Muscle of arm (tissue), 12 donors: Measurements from ENCODE around the gene NBAS. TPM values are rescaled to one million over a fixed set of nuclear protein-coding genes. Genes with fewer than 3 reads are reported as not detected.
"Not testable (repeated sequence)": the region's sequence is repeated elsewhere in the genome, so short reads cannot be mapped to it uniquely, and the experiment has no call there.

Source experiments
- DNase-seq: peaks from one replicate; pipeline ENCODE4 v3.0.0-alpha.2; 2013
- polyA plus RNA-seq, 12 donors: library from polyadenylated mRNA; unstranded; fragments of 120-200 nt; gene quantifications; one replicate each; pipeline ENCODE4 v1.2.1, GENCODE V29; 2013; ENCODE audit not compliant: insufficient read length in 12 of 12

The NBAS gene
- polyA plus RNA-seq, 12 donors: 22.7 to 41.9 (median 36.5) TPM; not detected in 1

DNA sequence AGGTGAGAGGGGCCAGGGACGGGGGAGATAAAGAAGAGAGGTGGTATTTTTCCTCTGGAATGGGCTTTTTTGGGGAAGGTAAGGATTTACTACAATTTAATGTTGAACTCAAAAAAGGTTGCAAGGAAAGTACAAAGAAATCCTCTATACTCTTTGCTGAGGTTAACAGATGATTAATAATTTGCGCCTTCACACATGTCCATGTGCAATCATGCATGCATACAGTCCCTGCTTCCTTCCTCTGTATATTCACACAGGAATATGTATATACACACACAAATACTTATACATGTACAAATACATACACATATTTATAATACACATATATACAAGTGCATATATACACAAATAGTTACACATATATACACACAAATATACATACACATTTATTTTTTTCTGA lies 193.4 kb downstream of the NBAS start:
- no peak for DNase-seq

DNA sequence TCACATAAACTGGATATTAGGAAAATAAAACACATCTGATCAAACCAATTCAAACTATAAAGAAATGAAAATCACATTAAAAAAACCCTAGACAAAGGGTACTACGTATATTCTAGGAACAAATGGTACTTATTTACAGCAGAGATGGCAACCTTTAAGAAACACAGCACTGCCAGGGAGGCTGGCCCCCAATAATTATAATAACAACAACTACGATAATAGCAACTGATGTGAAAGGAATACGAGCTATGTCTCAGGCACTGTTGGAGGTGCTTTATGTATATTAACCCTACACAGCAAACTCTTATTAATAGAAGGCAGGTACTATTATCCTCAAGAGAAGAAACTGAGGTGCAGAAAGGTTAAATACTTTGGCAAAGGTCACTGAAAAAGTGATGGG lies 193.9 kb downstream of the NBAS start:
- DNase-seq: no peak

DNA sequence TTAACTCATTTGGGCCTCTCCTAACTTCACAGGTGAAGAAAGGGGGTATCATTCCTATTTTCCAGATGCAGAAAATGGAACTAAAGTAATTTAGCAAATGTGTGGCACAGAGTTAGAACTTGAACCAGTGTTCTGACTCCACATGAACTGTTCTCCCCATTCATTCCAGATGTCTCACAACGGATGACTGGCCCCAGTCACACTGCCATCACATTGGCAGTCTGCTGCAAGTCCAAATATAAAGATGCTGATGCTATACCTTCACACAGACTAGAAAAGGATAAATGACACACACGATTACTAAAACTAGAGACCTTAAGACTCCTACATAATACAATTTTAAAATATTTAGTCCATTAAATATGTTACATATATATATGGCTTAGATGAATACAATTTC lies 195.7 kb downstream of the NBAS start:
- no peak for DNase-seq

DNA sequence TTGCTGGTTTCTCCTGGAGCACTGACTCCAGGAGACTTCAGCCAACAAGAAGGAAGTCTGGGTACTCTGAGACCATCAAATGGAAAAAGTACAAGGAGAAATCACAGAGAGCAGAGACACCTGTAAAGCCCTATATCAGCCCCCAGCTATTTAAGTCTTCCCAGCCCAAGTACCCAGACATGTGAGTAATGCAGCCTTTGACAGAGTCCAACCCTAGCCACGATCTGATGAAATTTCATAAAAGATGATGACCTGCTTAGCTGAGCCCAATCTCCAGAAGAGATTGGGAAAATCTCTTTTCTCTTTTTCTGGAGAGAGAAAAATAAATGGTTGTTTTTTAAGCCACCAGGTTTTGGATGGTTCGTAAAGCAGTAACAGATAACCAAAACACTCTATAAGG lies 196.6 kb downstream of the NBAS start:
- DNase-seq: no peak

DNA sequence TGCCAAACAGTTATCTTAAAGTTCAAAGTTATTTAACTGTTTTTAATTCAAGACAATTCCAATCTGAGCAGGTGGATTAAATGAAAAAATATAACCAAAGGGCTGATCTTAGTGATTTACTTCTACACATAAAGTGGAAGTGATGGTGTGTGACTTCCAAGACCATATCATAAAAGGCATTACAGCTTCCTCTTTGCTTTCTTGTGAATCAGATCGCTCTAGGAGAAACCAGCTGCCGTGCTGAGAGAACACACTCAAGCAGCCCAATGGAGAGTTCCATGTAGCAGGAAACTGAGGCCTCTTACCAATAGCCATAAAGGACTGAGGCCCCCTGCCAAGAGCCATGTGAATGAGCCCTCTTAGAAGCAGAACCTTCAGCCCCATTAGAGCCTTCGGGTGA lies 197.4 kb downstream of the NBAS start:
- no peak for DNase-seq

DNA sequence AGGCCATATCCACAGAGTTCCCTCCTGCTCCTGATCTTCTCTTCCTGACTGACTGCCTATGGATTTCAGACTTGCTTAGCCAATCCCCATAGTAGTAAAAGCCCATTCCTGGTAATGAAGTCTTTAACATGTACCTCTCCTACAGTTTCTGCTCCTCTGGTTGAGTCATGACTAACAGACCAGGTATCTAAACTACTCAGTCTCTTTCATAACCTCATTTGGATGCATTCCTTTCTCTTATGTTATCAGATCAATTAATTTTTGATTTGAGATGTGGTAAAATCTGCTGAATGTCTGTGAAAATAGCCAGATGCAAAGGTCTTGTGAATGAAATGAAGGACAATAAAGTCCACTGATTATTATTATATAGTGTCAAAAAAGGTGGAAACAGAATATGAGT lies 198.0 kb downstream of the NBAS start:
- DNase-seq: no peak

DNA sequence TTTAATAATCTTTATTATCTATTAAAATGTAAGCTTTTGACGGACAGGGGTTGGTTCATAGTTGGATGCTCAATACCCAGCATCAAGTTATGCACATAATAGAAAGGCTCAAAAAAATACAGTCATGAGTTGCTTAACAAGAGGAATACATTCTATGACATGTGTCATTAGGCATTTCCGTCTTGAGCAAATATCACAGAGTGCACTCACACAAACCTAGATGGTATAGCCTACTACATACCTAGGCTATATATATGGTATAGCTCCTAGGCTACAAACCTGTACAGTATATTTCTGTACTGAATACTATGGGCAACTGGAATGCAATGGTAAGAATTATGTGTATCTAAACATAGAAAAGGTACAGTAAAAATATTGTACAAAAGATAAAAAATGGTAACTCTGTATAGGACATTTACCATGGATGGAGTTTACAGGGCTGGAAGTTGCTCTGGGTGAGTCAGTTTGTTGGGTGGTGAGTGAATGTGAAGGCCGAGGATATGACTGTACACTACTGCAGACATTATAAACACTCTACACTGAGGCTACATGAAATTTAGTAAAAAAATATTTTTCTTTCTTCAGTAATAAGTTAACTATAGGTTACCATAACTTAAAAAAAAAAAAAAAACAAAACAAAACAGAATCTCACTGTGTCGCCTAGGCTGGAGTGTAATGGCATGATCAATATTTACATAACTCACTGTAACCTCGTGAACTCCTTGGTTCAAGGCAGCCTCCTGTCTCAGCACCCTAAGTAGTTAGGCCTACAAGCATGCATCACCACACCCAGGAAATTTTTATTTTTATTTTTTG lies 201.2 kb downstream of the NBAS start:
- DNase-seq: no peak

DNA sequence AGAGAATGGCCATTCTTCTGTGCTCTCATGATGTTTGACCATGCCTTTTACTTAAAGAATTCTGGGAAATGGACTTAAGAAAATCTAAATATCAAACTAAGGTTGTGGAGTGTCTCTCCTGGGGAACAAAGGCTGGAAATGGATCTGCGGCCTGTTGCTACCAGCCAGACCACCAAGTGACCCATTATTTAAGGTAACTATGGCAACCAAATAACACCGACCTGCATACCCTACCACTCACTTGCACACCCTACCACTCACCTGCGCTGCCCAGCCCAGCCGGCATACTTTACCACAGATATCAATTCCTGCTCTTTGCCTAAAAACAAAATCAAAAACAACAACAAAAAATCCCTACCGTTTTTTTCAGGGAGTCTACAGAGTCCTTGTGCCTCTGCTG lies 203.2 kb downstream of the NBAS start:
- DNase-seq: no peak

DNA sequence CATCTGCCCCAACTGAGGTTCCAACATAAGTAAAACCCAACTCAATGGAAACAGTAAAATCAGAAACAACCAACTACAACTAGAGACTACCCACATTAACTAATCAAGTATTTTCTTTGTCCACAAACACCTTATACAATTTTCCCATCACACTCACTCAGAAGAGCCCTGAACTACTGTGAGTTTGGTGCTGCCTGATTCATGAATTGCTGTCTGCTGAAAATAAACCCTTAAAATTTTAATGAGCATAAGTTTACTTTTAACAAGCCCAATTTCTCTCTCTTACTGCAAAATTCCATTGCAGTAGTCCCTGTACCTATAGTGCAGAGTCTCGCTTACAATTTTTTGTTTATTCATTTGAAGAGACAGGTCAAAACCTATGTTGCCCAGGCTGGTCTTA lies 203.9 kb downstream of the NBAS start:
- no peak for DNase-seq

DNA sequence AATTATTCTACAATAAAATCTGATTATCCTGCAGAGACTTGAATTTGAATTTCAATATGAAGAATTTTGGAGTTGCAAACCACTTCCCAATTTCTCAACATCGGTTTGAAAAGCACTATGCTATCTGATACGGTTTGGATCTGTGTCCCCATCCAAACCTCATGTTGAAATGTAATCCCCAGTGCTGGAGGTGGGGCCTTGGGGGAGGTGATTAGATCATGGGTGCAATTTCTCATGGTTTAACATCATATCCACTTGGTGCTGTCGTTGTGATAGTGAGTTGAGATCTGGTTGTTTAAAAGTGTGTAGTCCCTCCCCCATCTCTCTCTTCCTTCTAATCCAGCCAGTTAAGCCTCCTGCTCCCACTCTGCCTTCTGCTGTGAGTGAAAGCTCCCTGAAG lies 205.7 kb downstream of the NBAS start:
- no peak for DNase-seq

DNA sequence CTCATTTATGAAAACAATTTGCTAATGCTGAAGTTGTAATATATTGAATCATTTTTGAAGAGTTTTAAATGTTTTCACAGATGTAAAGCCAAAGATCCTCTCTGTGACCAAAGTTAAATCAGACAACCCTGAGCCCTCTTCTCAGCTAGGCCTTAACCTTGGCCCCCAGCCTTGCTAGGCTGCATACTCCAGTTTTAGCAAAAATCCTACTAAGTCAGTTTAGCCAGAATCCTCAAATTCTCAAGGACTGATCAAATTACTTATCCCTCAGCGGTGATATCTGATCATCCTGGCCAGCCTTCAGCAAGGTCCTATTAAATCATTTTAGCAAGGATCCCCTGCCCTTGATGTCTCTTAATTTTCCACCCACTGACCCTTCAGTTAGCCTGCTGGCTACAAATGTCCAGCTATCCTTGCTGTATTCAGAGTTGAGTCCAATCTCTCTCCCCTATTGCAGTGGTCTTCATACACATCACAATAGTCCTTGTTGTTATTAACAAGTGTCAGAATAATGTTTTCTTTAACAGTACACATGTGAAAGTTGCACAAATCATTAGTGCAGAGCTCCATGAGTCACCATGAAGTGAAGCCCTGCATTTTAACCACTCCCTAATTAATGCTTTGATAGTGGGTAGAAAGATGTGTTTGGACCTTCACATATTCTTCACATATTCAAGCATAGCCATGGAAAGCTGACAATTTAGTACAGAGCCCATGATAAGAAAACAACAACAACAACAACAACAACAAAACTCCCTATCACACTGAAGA lies 206.4 kb downstream of the NBAS start:
- no peak for DNase-seq

DNA sequence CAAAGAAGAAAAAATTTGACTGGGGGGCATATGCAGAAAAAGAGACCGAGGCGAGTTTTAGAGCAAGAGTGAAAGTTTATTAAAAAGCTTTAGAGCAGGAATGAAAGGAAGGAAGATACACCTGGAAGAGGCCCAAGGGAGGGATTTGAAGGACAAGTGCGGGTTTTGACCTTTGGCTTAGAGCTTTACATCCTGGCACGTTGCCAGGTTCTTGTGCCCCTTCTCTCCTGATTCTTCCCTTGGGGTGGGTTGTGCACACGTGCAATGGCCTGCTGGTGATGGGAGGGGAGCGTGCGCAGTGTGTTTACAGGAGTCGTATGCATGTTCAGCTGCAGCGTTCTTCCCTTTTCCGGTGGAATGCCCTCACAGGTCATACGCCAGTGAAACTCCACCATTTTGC lies 208.8 kb downstream of the NBAS start:
- no peak for DNase-seq

DNA sequence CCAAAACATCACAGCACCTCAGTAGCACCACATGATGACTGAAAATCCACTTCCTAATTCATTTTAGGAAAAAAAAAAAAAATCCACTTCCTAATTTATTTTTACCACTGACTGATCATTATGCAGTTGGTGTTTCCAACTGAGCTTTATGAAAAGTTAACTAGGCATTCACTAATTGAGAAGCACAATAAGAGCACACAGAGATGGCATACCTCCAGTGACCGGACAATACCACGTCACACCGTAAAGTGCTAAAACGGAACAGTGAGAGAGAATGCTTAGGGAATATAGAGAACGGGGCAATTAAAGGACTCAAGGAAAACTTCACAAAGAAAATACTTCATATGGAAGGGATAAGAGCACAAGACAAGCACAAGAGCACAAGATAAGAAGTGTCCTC lies 212.5 kb downstream of the NBAS start:
- no peak for DNase-seq

DNA sequence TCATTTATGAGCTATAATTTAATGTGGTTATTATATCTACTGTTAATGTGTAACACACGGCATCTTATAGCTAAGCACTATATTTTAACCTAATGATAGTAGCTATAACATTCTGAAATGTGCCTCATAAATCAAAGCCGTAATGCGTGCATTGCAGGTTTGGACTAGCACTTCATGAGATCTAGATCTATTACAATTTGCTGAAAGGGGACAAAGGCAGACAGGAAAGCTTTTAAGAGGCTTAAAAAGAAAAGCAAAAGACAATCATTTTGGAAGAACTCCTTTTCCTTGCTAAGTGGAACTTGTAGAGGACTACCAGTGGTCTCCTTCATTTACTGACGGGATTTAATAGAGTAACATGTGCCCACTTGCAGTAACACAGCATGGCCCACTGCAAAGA lies 213.1 kb downstream of the NBAS start:
- DNase-seq: no peak

DNA sequence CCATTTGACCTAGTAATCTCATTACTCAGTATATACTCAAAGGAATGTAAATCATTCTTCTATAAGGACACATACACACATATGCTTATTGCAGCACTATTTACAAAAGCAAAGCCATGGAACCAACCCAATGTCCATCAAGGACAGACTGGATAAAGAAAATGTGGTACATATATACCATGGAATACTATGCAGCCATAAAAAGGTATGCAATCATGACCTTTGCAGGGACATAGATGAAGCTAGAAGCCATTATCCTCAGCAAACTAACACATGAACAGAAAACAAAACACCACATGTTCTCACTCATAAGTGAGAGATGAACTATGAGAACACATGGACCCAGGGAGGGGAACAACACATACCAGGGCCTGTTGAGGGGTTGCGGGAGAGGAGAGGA lies 214.5 kb downstream of the NBAS start:
- DNase-seq: no peak

DNA sequence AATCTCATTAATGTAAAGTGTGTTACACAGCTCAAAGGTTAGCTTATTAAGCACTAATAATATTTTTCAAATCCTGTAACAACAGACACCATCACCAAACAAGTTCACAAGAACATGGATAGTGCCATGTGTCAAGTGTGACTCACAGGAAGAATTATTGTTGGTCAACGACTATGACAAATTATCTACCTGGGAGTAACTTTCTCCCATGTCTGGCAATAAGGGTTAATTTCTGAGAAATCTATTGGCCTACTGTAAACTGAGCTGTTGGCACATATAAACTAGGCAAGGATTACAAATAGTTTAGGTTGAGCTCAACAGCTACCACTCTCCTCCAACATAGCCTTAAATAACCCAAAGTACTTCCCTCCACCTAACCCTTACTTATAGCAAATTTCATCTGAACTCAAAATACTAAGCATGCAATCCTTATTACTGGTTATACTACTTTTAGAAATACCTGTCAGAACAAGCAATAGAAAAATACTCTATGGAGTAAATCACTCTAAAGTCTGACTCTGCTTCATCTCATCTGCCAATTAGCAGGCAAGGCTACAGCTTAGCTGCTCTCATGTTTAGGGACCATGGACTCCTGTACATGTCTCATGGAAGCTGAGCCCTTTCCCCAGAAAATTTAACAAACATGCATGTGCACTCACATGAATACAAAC lies 223.0 kb downstream of the NBAS start:
- DNase-seq: no peak

DNA sequence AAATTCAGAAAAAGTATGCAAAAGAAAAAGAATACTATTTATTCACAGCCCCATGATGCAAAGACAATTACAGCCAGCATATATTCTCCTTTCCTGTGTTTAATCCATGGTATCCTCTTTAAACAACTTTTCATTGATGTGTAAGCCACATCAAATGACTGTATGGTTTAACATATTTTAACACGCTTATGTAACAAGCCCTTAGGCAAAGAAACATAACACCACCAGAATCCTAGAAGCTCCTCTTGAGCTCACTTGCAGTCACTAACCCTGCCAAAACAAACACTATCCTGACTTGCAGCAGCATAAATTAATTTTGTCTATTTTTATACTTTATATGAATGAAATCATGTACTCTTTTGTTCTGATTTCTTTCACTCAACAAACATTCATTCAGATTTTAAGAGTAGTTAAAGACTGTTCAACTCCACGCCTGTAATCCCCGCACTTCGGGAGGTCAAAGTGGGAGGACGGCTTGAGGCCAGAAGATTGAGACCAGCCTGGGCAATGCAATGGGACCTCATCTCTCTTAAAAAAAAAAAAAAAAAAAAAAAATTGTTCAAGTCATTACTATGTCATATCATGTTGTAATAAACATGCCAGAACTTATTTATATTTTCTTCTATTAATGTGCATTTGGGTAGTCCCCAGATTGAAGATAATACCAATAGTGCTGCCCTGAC lies 226.3 kb downstream of the NBAS start:
- no peak for DNase-seq

DNA sequence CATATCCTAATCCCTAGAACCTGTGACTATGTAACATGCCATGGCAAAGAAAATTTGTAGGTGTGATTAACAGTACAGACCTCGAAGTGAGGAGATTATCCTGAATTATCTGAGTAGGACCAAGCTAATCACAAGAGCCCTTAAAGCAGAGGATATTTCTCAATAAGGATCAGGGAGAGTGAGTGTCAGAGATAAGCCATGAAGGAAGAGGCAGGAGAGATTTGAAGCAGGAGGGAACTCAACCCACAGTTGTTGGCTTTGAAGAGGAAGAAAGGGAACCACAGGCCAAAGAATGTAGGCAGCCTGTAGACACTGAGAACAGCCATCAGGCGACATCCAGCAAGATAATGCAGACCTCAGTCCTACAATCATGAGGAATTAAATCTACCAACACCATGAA lies 229.3 kb downstream of the NBAS start:
- DNase-seq: no peak

DNA sequence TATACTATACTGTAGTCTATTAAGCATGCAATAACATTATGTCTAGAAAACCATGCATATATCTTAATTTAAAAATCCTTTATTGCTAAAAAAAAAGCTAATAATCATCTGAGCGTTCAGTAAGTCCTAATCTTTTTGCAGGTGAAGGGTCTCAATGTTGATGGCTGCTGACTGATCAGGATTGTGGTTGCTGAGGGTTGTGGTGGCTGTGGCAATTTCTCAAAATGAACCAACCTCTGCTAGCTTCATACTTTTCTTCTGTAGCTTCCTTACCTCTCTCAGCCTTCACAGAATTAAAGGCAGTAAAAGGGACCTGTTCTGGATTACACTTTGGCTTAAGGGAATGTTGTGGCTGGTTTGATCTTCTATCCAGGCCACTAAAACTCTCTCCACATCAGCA lies 235.8 kb downstream of the NBAS start:
- no peak for DNase-seq

DNA sequence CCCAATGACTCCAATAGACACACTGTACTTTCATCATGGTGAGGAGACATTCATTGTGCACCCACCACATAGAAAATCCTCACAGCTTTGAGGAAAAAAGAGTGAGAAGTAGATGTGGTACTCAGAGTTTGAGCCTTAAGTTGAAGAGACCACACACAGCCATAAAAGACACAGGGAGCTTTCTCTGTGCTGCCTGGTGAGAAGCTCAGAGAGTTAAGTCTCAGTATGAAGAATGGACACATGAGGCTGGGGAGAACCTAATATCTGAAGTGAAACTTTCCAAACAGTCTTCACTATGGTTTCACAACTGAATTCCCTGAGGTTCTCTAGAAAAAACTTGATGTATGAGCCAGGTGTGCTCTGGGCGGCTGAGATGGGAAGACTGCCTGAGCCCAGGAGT lies 237.9 kb downstream of the NBAS start:
- DNase-seq: no peak

DNA sequence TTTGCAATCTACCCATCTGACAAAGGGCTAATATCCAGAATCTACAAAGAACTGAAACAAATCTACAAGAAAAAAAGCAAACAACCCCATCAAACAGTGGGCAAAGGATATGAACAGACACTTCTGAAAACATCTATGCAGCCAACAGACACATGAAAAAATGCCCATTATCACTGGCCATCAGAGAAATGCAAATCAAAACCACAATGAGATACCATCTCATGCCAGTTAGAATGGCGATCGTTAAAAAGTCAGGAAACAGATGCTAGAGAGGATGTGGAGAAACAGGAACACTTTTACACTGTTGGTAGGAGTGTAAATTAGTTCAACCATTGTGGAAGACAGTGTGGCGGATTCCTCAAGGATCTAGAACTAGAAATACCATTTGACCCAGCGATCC lies 239.7 kb downstream of the NBAS start:
- not testable (repeated sequence) for DNase-seq

DNA sequence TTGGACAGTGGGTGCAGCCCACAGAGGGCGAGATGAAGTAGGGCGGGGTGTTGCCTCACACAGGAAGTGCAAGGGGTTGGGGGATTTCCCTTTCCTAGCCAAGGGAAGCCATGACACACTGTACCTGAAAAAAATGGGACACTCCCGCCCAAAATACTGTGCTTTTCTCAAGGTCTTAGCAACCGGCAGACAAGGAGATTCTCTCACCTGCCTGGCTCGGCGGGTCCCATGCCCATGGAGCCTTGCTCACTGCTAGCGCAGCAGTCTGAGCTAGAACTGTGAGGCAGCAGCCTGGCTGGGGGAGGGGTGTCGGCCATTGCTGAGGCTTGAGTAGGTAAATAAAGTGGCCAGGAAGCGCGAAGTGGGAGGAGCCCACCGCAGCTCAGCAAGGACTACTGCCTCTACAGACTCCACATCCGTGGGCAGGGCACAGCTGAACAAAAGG lies 244.7 kb downstream of the NBAS start:
- no peak for DNase-seq
